H1 (cell line): Measurements from ENCODE around the gene PGLYRP2. TPM values are rescaled to one million over a fixed set of nuclear protein-coding genes. Genes with fewer than 3 reads are reported as not detected.

Experiments
- CTCF ChIA-PET: fragments of 300-600 bp; sonication (Branson Sonifier 250); formaldehyde crosslinking; loops from one replicate; lab custom pipeline; 2021; ENCODE audit not compliant: partially characterized antibody; lab: Charles Lee
- POLR2A ChIA-PET: fragments of 300-600 bp; sonication (Branson Sonifier 250); formaldehyde crosslinking; loops from one replicate; lab custom pipeline; 2021; ENCODE audit warnings: inconsistent platforms; ENCODE audit not compliant: partially characterized antibody; lab: Charles Lee
- DNase-seq, 2 experiments: peaks; one replicate each; pipeline versions ENCODE4 v3.0.0 to v3.0.0-alpha.2; 2010 to 2022; ENCODE audit warnings: low spot score in 2 of 2, low read depth in 1 of 2, mixed read lengths in 1 of 2
- FAIRE-seq: peaks from 2 replicates; lab custom pipeline; 2011; peaks lifted over from hg19 to GRCh38; lab: Jason Lieb, UNC
- H2AFZ ChIP-seq: 2 replicates; pipeline ENCODE4 v1.8.1; 2012; ENCODE audit warnings: low read length, inconsistent platforms
- H2AK5ac ChIP-seq: 2 replicates; pipeline ENCODE4 v1.6.1; 2013; ENCODE audit warnings: low read depth, low read length
- H2BK120ac ChIP-seq: replicated peaks from 2 replicates; pipeline ENCODE3; 2013; ENCODE audit warnings: low read depth, low read length, inconsistent platforms
- H2BK12ac ChIP-seq: 2 replicates; pipeline ENCODE4 v1.6.1; 2013; ENCODE audit warnings: low read depth, low read length
- H2BK15ac ChIP-seq: 2 replicates; pipeline ENCODE4 v1.6.1; 2013; ENCODE audit warnings: low read length
- H2BK20ac ChIP-seq: 2 replicates; pipeline ENCODE4 v1.6.1; 2013; ENCODE audit warnings: low read length
- H2BK5ac ChIP-seq: 2 replicates; pipeline ENCODE4 v1.6.1; 2013; ENCODE audit warnings: low read depth, low read length
- H3K14ac ChIP-seq: 2 replicates; pipeline ENCODE4 v1.6.1; 2013; ENCODE audit warnings: inconsistent platforms; ENCODE audit not compliant: insufficient read length
- H3K18ac ChIP-seq: 2 replicates; pipeline ENCODE4 v1.6.1; 2013; ENCODE audit warnings: low read length; ENCODE audit errors: extremely low read depth
- H3K23ac ChIP-seq: 2 replicates; pipeline ENCODE4 v1.6.1; 2013; ENCODE audit warnings: inconsistent platforms; ENCODE audit not compliant: insufficient read length
- H3K23me2 ChIP-seq: 2 replicates; pipeline ENCODE4 v1.6.1; 2013; ENCODE audit warnings: low read depth, low read length
- H3K27ac ChIP-seq: 2 replicates; pipeline ENCODE4 v1.6.1; 2011; ENCODE audit warnings: low read depth, low read length, inconsistent platforms
- H3K27me3 ChIP-seq, 4 experiments: replicated peaks in 1 of 4; 1 replicate in 1 of 4; 2 replicates in 3 of 4; pipeline versions ENCODE4 v1.6.1 to v1.8.1; 2011 to 2013; ENCODE audit warnings: low read length in 3 of 4, mild to moderate bottlenecking in 3 of 4, inconsistent platforms in 2 of 4, mixed read lengths in 2 of 4, moderate library complexity in 1 of 4; ENCODE audit not compliant: control insufficient read depth in 3 of 4, insufficient read depth in 3 of 4; ENCODE audit errors: extremely low read depth in 1 of 4
- H3K36me3 ChIP-seq, 4 experiments: 2 replicates each; pipeline versions ENCODE4 v1.6.1 to v1.8.1; 2011 to 2013; ENCODE audit warnings: mild to moderate bottlenecking in 4 of 4, low read length in 3 of 4, moderate library complexity in 2 of 4, control low read depth in 1 of 4, inconsistent platforms in 1 of 4; ENCODE audit not compliant: insufficient read depth in 4 of 4, control insufficient read depth in 2 of 4
- H3K4ac ChIP-seq: replicated peaks from 2 replicates; pipeline ENCODE3; 2013; ENCODE audit warnings: low read length, low read depth, mixed read lengths, inconsistent platforms; ENCODE audit not compliant: insufficient read length
- H3K4me1 ChIP-seq, 4 experiments: replicated peaks in 1 of 4; 1 replicate in 1 of 4; 2 replicates in 3 of 4; pipeline versions ENCODE4 v1.6.1 to v1.8.1; 2011 to 2013; ENCODE audit warnings: low read length in 3 of 4, inconsistent platforms in 2 of 4, mixed read lengths in 1 of 4; ENCODE audit not compliant: insufficient read depth in 4 of 4, control insufficient read depth in 3 of 4
- H3K4me2 ChIP-seq, 2 experiments: 2 replicates each; pipeline versions ENCODE4 v1.6.1 to v1.8.1; 2011 to 2013; ENCODE audit warnings: low read depth in 2 of 2, low read length in 2 of 2, control low read depth in 1 of 2, inconsistent platforms in 1 of 2, mild to moderate bottlenecking in 1 of 2; ENCODE audit not compliant: insufficient read depth in 1 of 2
- H3K4me3 ChIP-seq, 4 experiments: fragments of 200-600, 300-600 bp in 1 of 4; sonication (generic), shearing (Covaris generic), sonication (Bioruptor Twin) in 1 of 4; 2 replicates each; pipeline versions ENCODE4 v1.5.1 to v1.8.1; 2011 to 2016; ENCODE audit warnings: low read length in 4 of 4, low read depth in 3 of 4, control low read depth in 2 of 4, inconsistent platforms in 2 of 4, mild to moderate bottlenecking in 2 of 4, mixed read lengths in 1 of 4, moderate library complexity in 1 of 4; ENCODE audit not compliant: insufficient read depth in 2 of 4; ENCODE audit errors: extremely low read depth in 1 of 4
- H3K56ac ChIP-seq: replicated peaks from 2 replicates; pipeline ENCODE3; 2013; ENCODE audit warnings: low read depth, mild to moderate bottlenecking, mixed read lengths, low read length, inconsistent platforms; ENCODE audit not compliant: insufficient read length
- H3K79me1 ChIP-seq: 2 replicates; pipeline ENCODE4 v1.6.1; 2013; ENCODE audit warnings: low read depth, low read length, control low read depth
- H3K79me2 ChIP-seq, 2 experiments: 2 replicates each; pipeline versions ENCODE4 v1.6.1 to v1.8.1; 2012 to 2013; ENCODE audit warnings: low read length in 2 of 2, mild to moderate bottlenecking in 2 of 2, inconsistent platforms in 1 of 2; ENCODE audit not compliant: insufficient read depth in 2 of 2, control insufficient read depth in 1 of 2
- H3K9ac ChIP-seq, 4 experiments: replicated peaks in 1 of 4; 1 replicate in 1 of 4; 2 replicates in 3 of 4; pipeline versions ENCODE4 v1.6.1 to v1.8.1; 2011 to 2013; ENCODE audit warnings: low read depth in 3 of 4, low read length in 3 of 4, control low read depth in 2 of 4, mild to moderate bottlenecking in 2 of 4, moderate library complexity in 2 of 4, inconsistent platforms in 1 of 4; ENCODE audit errors: extremely low read depth in 1 of 4
- H3K9me3 ChIP-seq, 2 experiments: 2 replicates each; pipeline versions ENCODE4 v1.6.1 to v1.8.1; 2012 to 2013; ENCODE audit warnings: mild to moderate bottlenecking in 2 of 2, moderate library complexity in 2 of 2, control low read depth in 1 of 2, inconsistent platforms in 1 of 2, low read depth in 1 of 2, low read length in 1 of 2, mixed read lengths in 1 of 2; ENCODE audit not compliant: insufficient read depth in 2 of 2
- H4K20me1 ChIP-seq, 2 experiments: replicated peaks in 1 of 2; 2 replicates each; pipeline versions ENCODE3 to v1.8.1; 2011 to 2013; ENCODE audit warnings: inconsistent platforms in 2 of 2, low read length in 2 of 2, mild to moderate bottlenecking in 1 of 2; ENCODE audit not compliant: insufficient read depth in 2 of 2, control insufficient read depth in 1 of 2
- H4K5ac ChIP-seq: 2 replicates; pipeline ENCODE4 v1.6.1; 2013; ENCODE audit warnings: low read length, low read depth, mixed read lengths, inconsistent platforms; ENCODE audit not compliant: insufficient read length
- H4K8ac ChIP-seq: 2 replicates; pipeline ENCODE4 v1.8.0; 2013; ENCODE audit warnings: mild to moderate bottlenecking, moderate library complexity, low read length, inconsistent platforms; ENCODE audit not compliant: insufficient read depth; ENCODE audit errors: extremely low read depth
- H4K91ac ChIP-seq: replicated peaks from 2 replicates; pipeline ENCODE3; 2013; ENCODE audit warnings: low read length, mixed read lengths, inconsistent platforms; ENCODE audit not compliant: insufficient read length
- BCL11A ChIP-seq, 2 experiments: IDR thresholded peaks; one replicate each; pipeline ENCODE4 v1.6.1; 2011; ENCODE audit warnings: low read depth in 2 of 2, low read length in 2 of 2, mild to moderate bottlenecking in 2 of 2
- CBX8 ChIP-seq: fragments of 300-800, 300-1000 bp; sonication (generic); IDR thresholded peaks from 2 replicates; pipeline ENCODE4 v1.7.1; 2016; ENCODE audit warnings: low read depth, low read length, borderline replicate concordance
- POLR2A ChIP-seq, 2 experiments: IDR thresholded peaks; 1 replicate in 1 of 2; 2 replicates in 1 of 2; pipeline ENCODE4 v1.6.1; 2011; ENCODE audit warnings: low read depth in 2 of 2, low read length in 2 of 2, mild to moderate bottlenecking in 2 of 2; ENCODE audit errors: control extremely low read depth in 1 of 2
- POLR2AphosphoS5 ChIP-seq: IDR thresholded peaks from 2 replicates; pipeline ENCODE4 v1.6.1; 2011; ENCODE audit warnings: low read depth, low read length
- RNF2 ChIP-seq: fragments of 200-900, 300-1000 bp; sonication (generic); IDR thresholded peaks from 2 replicates; pipeline ENCODE4 v1.7.1; 2016; ENCODE audit warnings: borderline replicate concordance, low read depth, mild to moderate bottlenecking, antibody characterized with exemption, low read length; ENCODE audit not compliant: poor library complexity, severe bottlenecking; ENCODE audit errors: missing control alignments
- WGBS, 2 experiments: shearing (Covaris generic) in 1 of 2; methylation state at CpG; one replicate each; pipeline versions ENCODE4 v1.1.6 to v1.1.7; 2013 to 2015; ENCODE audit warnings: low lambda C conversion rate in 2 of 2, mixed read lengths in 2 of 2, inconsistent platforms in 1 of 2, low coverage in 1 of 2, missing lambda C conversion rate in 1 of 2; ENCODE audit not compliant: insufficient replicate concordance in 2 of 2, insufficient coverage in 1 of 2, insufficient read length in 1 of 2; ENCODE audit errors: extremely low coverage in 1 of 2, missing lambda C conversion rate in 1 of 2; 5-methylcytosine and 5-hydroxymethylcytosine counted together
- polyA plus RNA-seq, 7 experiments: library from polyadenylated mRNA; depleted of rRNA in 3 of 7; stranded (reverse) in 5 of 7; unstranded in 2 of 7; fragments of >200 nt in 5 of 7; fragments of 200-250 nt in 2 of 7; gene quantifications; 1 replicate in 5 of 7; 2 replicates in 1 of 7; 4 replicates in 1 of 7; pipeline versions ENCODE4 v1.2.1 to v1.2.3, GENCODE V29; 2011 to 2013; ENCODE audit warnings: missing spikeins in 2 of 7, mixed read lengths in 2 of 7
- total RNA-seq: library from RNA; stranded (reverse); fragmentation: NEBNext Ultra II Directional; extraction: Animal tissue kit (Norgen Biotek cat#: 25700); gene quantifications from 2 replicates; pipeline ENCODE4 v1.2.1, GENCODE V29; 2021

Gene PGLYRP2
- total and polyA plus RNA-seq, 2 of the 8 experiments (the other 6 are each of a cell fraction or from before 2014, with no cell fraction given), result not detected

GRCh38 chr19:15444505-15445226, 34.6 kb downstream of the PGLYRP2 start:
- no peak for FAIRE-seq
- TF ChIP-seq CBX8 (no peak), POLR2A (IDR thresholded peaks at IDR 0.05; ENCODE audit: control extremely low read depth in 1 of 2, low read depth in 2 of 2, low read length in 2 of 2) (no peak), POLR2AphosphoS5 (no peak), BCL11A (IDR thresholded peaks at IDR 0.05; ENCODE audit: low read depth in 2 of 2, low read length in 2 of 2) (no peak), RNF2 (no peak)
- POLR2A ChIA-PET, result interaction anchor here (0.6 to 1.2 kb wide), 2 partner anchors 12 to 16 kb away, joined by 3 to 4 read pairs; no protein-coding TSS in a partner anchor

More at GRCh38 chr19:15444505-15445226, 34.6 kb downstream of the PGLYRP2 start:
- Histone ChIP-seq H3K79me1 (no peaks in the 10 kb centered on the region), H4K91ac (no peak overlapping the region), H2AFZ (no peak overlapping the region), H2AK5ac (no peak overlapping the region), H2BK15ac (no peak overlapping the region), H4K5ac (no peak overlapping the region), H3K4me1 (peaks cover 0 to 5% (median 2%) of the 10 kb centered on the region in 4 experiments; a peak in 6 of 7 replicates), H3K9ac (no peak overlapping the region), H3K56ac (no peak overlapping the region), H2BK120ac (no peak overlapping the region), H3K4ac (no peak overlapping the region), H4K20me1 (no peaks in the 10 kb centered on the region), H3K4me3 (no peak overlapping the region), H3K18ac (no peak overlapping the region), H3K23ac (no peak overlapping the region), H3K79me2 (no peaks in the 10 kb centered on the region), H3K4me2 (no peak overlapping the region), H2BK12ac (no peak overlapping the region), H3K23me2 (peaks cover 9% of the 10 kb centered on the region; the same call in 1 of the 2 replicates), H2BK20ac (no peak overlapping the region), H2BK5ac (no peak overlapping the region), H3K9me3 (no peaks in the 10 kb centered on the region), H3K14ac (no peak overlapping the region), H3K27me3 (peaks cover 0 to 2% (median 0%) of the 10 kb centered on the region in 4 experiments; a peak in 1 of 7 replicates), H3K27ac (no peak overlapping the region), H3K36me3 (no peaks in the 10 kb centered on the region), H4K8ac (no peak overlapping the region)
- CTCF ChIA-PET, result no interaction called here
- WGBS, 2 experiments, result 90% methylated on average over 15 of the region's 15 CpGs; no CpG with 5 or more reads in 1 of the 2 experiments
- no peak for DNase-seq
